Dedifferentiated amniotic fluid mesenchymal stem cell (primary cell): Measurements from ENCODE around the gene MYRIP.
"Not testable (repeated sequence)": the region's sequence is repeated elsewhere in the genome, so short reads cannot be mapped to it uniquely, and the experiment has no call there.

Experiments used
- DNase-seq: peaks from one replicate; pipeline ENCODE4 v3.0.0-alpha.2; 2016; ENCODE audit errors: extremely low spot score

The MYRIP gene

GRCh38 chr3:39965997-39966396 lies 156.6 kb downstream of the MYRIP start:
- DNase-seq: no peak

DNA sequence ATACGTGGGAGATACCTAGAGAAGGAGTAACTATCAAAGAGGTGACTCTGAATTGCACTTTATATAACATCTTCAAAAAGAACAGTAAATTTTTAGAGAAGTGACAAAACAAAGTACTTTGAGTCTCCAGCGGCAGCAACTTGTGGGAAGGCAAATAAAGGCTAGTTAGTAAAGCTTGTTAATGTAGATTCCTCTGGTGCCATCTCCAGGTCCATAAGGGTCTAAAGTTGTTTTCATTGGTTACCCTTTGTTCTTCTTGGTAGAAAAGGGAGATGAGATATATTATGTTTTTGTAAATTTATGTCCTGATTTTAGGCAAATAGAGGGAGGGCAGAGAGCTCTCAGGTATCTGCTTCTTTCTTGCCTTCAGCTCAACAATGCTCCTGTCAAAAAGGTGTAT lies 161.6 kb downstream of the MYRIP start:
- no peak for DNase-seq

DNA sequence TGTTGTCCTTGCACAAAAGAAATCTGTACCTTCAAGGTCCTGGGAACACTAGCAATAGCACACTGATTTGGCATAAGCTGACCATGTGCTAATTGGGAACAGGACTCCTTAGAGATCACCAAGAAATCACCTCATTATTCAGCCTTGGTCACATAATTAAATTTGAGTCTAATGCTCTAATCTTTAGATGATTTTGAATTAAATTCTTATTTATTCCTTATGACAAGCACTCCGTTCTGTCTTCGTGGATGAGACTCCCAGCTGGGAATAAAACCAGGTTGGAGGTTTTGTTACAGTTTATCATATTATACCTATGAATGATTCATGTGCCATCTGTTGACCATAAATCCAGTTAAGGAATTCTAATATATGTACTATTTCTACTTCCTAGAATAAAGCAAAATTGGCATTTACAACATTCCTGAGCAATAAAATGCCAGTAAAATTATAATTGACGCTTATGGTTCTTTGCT lies 162.2 kb downstream of the MYRIP start:
- DNase-seq: peak; percentile 14

- DNase-seq: peak; percentile 9
Measured at GRCh38 chr3:39972508-39972907, 163.1 kb downstream of the MYRIP start.

GRCh38 chr3:39977058-39977794 lies 167.8 kb downstream of the MYRIP start:
- no peak for DNase-seq

GRCh38 chr3:39978308-39978707 lies 168.9 kb downstream of the MYRIP start:
- no peak for DNase-seq

- DNase-seq: no peak
Measured at GRCh38 chr3:39980058-39980457, 170.6 kb downstream of the MYRIP start.

GRCh38 chr3:39980781-39981180 lies 171.4 kb downstream of the MYRIP start:
- DNase-seq: no peak

GRCh38 chr3:39981547-39982184 lies 172.3 kb downstream of the MYRIP start:
- DNase-seq: no peak

DNA sequence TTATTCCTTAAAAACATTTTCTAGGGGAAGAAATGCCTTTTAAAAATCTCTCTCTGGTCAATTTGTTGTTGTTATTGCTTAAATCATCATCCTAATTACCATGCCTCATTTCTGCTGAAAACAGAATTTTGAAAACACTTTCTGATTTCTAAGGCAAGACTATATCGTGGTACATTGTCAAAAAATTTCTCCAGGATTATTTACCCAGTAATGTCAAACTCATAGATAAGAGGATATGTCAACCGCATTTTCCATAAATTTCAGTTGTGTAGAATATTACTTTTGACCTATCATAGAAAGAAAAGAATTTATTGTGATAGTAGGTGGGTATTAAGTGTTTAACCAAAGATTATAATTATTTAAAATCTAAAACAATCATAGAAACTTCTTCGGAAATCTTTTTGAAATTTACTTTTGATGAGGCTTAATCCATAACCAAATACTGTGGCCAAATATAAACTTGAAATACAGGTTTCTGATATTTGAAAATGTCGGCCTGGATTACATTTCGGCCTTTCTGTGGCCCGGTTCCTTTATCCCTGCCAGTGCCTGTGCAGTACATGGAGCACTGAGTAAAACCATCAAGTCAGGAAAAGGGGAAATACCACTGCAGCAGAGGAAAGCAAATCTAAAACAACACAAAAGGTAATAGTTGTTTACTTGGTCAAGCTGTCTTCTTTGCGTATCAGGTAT lies 173.4 kb downstream of the MYRIP start:
- DNase-seq: no peak

- no peak for DNase-seq
Measured at GRCh38 chr3:39989746-39990145, 180.3 kb downstream of the MYRIP start.

GRCh38 chr3:39990532-39990931 lies 181.1 kb downstream of the MYRIP start:
- no peak for DNase-seq

- no peak for DNase-seq
Measured at GRCh38 chr3:40008796-40009195, 199.4 kb downstream of the MYRIP start.

GRCh38 chr3:40009991-40010390 lies 200.6 kb downstream of the MYRIP start:
- no peak for DNase-seq

GRCh38 chr3:40012381-40012780 lies 203.0 kb downstream of the MYRIP start:
- no peak for DNase-seq

- DNase-seq: no peak
Measured at GRCh38 chr3:40016391-40016790, 207.0 kb downstream of the MYRIP start.

- DNase-seq: no peak
Measured at GRCh38 chr3:40018369-40018768, 209.0 kb downstream of the MYRIP start.

- no peak for DNase-seq
Measured at GRCh38 chr3:40019376-40019775, 210.0 kb downstream of the MYRIP start.

- DNase-seq: no peak
Measured at GRCh38 chr3:40020689-40021088, 211.3 kb downstream of the MYRIP start.

- DNase-seq: no peak
Measured at GRCh38 chr3:40021338-40021737, 211.9 kb downstream of the MYRIP start.

DNA sequence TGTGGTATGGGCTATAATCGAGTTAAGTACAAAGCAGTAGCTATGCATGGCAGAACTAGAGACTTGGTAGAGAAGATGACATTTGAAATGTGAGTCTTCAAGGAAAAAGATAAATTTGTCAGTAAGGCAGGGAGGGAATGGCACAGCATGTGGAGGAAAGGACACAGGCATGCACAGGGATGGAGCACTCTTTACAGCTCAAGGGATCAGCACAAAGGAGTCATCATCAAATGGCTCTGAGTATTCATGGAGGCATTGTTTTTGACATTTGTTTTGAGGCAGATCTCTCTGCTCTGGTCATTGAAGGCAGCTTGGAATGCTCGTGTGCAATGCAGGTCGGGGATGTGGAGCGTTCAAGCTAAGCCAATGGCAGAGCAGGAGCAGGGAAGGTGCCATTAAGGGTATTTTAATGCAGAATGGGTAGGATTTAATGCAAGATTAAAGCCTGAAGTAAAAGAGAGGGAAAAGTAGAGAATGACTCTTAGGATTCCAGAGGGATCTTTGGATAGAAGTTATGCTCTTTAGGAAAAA lies 213.0 kb downstream of the MYRIP start:
- no peak for DNase-seq

GRCh38 chr3:40024526-40024925 lies 215.1 kb downstream of the MYRIP start:
- DNase-seq: no peak

DNA sequence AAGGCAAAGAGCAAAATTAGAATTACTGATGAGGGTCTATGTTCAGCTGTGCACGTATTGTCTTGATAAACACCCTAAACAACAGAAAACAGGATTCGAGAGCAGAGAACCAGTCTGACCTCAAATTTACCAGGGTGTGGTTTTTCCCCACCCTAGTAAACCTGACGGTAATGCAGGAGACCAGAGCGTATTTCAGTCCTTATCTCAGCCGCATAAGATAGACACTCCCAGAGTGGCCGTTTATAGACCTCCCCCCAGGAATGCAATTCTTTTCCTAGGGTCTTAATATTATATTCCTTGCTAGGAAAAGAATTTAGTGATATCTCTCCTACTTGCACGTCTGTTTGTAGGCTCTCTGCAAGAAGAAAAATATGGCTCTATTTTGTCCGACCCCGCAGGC lies 216.5 kb downstream of the MYRIP start:
- DNase-seq: not testable (repeated sequence)
